ENCODE data around the gene ABI3BP. TPM values are rescaled to one million over a fixed set of nuclear protein-coding genes. Genes with fewer than 3 reads are reported as not detected.

ABI3BP gene
- polyA plus RNA-seq, 3 donors, result not detected

DNA sequence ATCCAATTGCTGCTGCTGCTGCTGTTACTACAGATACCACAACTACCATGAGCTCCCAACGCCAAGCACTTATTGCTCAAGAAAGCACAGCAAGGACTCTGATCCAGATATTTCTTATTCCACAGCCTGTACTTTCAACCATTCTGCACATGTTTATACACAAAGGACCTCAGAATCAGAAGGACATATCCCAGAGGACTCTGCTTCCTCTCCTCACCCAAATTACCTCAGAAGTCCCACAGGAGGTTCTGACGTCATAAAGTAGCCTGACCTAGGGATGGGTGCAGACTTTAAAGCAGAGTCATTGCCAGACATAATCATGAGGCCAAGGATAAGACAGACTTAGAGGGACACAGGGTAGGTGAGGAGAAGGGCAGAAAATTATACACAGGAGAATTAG lies 115.9 kb downstream of the ABI3BP start:
- peaks cover 0 to 1% (median 0%) of the 10 kb centered on the region in 7 donors for H3K9me3 Mint-ChIP-seq
- no peaks in the 10 kb centered on the region for H3K36me3 ChIP-seq (replicated peaks in 1 of 2; ENCODE audit: control insufficient read depth in 1 of 2, insufficient read depth in 2 of 2, low read length in 2 of 2)
- H3K4me2 ChIP-seq (replicated peaks; ENCODE audit: extremely low read depth, low read length, poor library complexity, severe bottlenecking), result no peak overlapping the region
- no peak for TF ChIP-seq CTCF (IDR thresholded peaks at IDR 0.05)
- H3K27me3 ChIP-seq (ENCODE audit: control insufficient read depth in 2 of 2, insufficient read depth in 2 of 2, low read length in 2 of 2), result no peaks in the 10 kb centered on the region
- no peaks in the 10 kb centered on the region for H3K27me3 Mint-ChIP-seq (ENCODE audit: low read depth in 3 of 3)
- no peak for DNase-seq
- H3K4me1 ChIP-seq (ENCODE audit: control insufficient read depth in 1 of 2, insufficient read depth in 2 of 2, low read length in 2 of 2), result no peaks in the 10 kb centered on the region
- 100% methylated on average over 1 of the region's 2 CpGs for WGBS (ENCODE audit: insufficient coverage)
- H3K9ac ChIP-seq (ENCODE audit: insufficient read depth, low read length, poor library complexity, severe bottlenecking), result no peak overlapping the region
- no peak overlapping the region for H3K27ac Mint-ChIP-seq
- H4K20me1 ChIP-seq (ENCODE audit: insufficient read depth, low read length), result no peaks in the 10 kb centered on the region
- no peak overlapping the region for H3K4me3 ChIP-seq (replicated peaks in 1 of 3; ENCODE audit: low read depth in 2 of 3, low read length in 3 of 3)
- no peaks in the 10 kb centered on the region for H3K79me2 ChIP-seq (ENCODE audit: insufficient read depth, low read length)
- no peaks in the 10 kb centered on the region for H3K9me3 ChIP-seq (replicated peaks in 1 of 2; ENCODE audit: control insufficient read depth in 1 of 2, insufficient read depth in 1 of 2, low read length in 2 of 2)
- H3K4me1 Mint-ChIP-seq, result no peaks in the 10 kb centered on the region
- intact Hi-C loops (cut with micrococcal nuclease), result no loop called here
- H3K4me3 Mint-ChIP-seq, result no peak overlapping the region
- no peak overlapping the region for H2AFZ ChIP-seq (ENCODE audit: insufficient read depth, low read depth, low read length, poor library complexity, severe bottlenecking)
- H3K27ac ChIP-seq (ENCODE audit: low read depth in 1 of 2, low read length in 2 of 2), result no peak overlapping the region
- H3K36me3 Mint-ChIP-seq, result no peaks in the 10 kb centered on the region

DNA sequence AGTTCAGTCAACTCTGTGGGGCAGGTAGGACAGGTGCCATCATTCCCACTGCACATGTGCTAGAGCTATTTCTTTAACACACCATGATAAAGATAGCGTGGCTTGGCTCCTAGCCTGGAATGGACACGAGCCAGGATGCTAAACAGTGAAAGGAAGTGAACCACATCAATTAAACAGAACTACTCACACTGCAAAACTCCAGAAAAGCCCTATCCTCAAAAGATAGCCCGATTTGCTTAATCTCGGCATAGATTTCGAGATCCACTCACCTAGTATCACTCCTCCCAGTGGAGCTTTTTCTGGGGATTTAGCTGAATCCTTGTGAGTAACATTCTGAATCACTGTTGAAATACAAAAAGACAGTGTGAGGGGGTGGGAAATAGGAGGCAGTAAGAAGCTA lies 118.0 kb downstream of the ABI3BP start:
- Mint-ChIP-seq H3K27ac (no peak overlapping the region), H3K4me1 (no peaks in the 10 kb centered on the region), H3K4me3 (no peak overlapping the region), H3K36me3 (no peaks in the 10 kb centered on the region), H3K9me3 (peaks cover 0 to under 1% (median 0%) of the 10 kb centered on the region in 7 donors), H3K27me3 (ENCODE audit: low read depth in 3 of 3) (no peaks in the 10 kb centered on the region)
- H3K9me3 ChIP-seq (replicated peaks in 1 of 2; ENCODE audit: control insufficient read depth in 1 of 2, insufficient read depth in 1 of 2, low read length in 2 of 2), result no peaks in the 10 kb centered on the region
- no peaks in the 10 kb centered on the region for H3K36me3 ChIP-seq (replicated peaks in 1 of 2; ENCODE audit: control insufficient read depth in 1 of 2, insufficient read depth in 2 of 2, low read length in 2 of 2)
- H3K4me1 ChIP-seq (ENCODE audit: control insufficient read depth in 1 of 2, insufficient read depth in 2 of 2, low read length in 2 of 2), result no peaks in the 10 kb centered on the region
- TF ChIP-seq CTCF (IDR thresholded peaks at IDR 0.05), result no peak
- no peaks in the 10 kb centered on the region for H4K20me1 ChIP-seq (ENCODE audit: insufficient read depth, low read length)
- no peak overlapping the region for H3K4me2 ChIP-seq (replicated peaks; ENCODE audit: extremely low read depth, low read length, poor library complexity, severe bottlenecking)
- H3K9ac ChIP-seq (ENCODE audit: insufficient read depth, low read length, poor library complexity, severe bottlenecking), result no peak overlapping the region
- H3K79me2 ChIP-seq (ENCODE audit: insufficient read depth, low read length), result no peaks in the 10 kb centered on the region
- H2AFZ ChIP-seq (ENCODE audit: insufficient read depth, low read depth, low read length, poor library complexity, severe bottlenecking), result no peak overlapping the region
- no peak overlapping the region for H3K27ac ChIP-seq (ENCODE audit: low read depth in 1 of 2, low read length in 2 of 2)
- no peaks in the 10 kb centered on the region for H3K27me3 ChIP-seq (ENCODE audit: control insufficient read depth in 2 of 2, insufficient read depth in 2 of 2, low read length in 2 of 2)
- H3K4me3 ChIP-seq (replicated peaks in 1 of 3; ENCODE audit: low read depth in 2 of 3, low read length in 3 of 3), result no peak overlapping the region
- intact Hi-C loops (cut with micrococcal nuclease), result no loop called here
- no peak for DNase-seq
- 10% methylated on average over 4 of the region's 5 CpGs for WGBS (ENCODE audit: insufficient coverage)

All from CD14-positive monocyte (primary cell).